Subcutaneous abdominal adipose tissue (tissue), 5 donors: ENCODE results near the gene CLDN24.

Experiments
- H3K27ac ChIP-seq: one replicate; pipeline ENCODE4 v1.7.0; 2013; ENCODE audit warnings: low read depth, mild to moderate bottlenecking, inconsistent platforms, low read length, moderate library complexity
- H3K27me3 ChIP-seq, 5 donors: one replicate each; pipeline ENCODE4 v1.7.0; 2013; ENCODE audit warnings: low read length in 5 of 5, inconsistent platforms in 1 of 5; ENCODE audit not compliant: control insufficient read depth in 5 of 5, insufficient read depth in 4 of 5
- H3K36me3 ChIP-seq, 5 donors: one replicate each; pipeline ENCODE4 v1.7.0; 2013; ENCODE audit warnings: low read length in 5 of 5; ENCODE audit not compliant: control insufficient read depth in 5 of 5, insufficient read depth in 5 of 5
- H3K4me1 ChIP-seq, 5 donors: one replicate each; pipeline ENCODE4 v1.7.0; 2013; ENCODE audit warnings: low read length in 5 of 5, mild to moderate bottlenecking in 3 of 5, moderate library complexity in 1 of 5; ENCODE audit not compliant: control insufficient read depth in 5 of 5, insufficient read depth in 5 of 5
- H3K4me3 ChIP-seq, 5 donors: one replicate each; pipeline ENCODE4 v1.7.0; 2013; ENCODE audit warnings: low read length in 5 of 5, low read depth in 1 of 5
- H3K9ac ChIP-seq, 5 donors: one replicate each; pipeline ENCODE4 v1.7.0; 2013; ENCODE audit warnings: low read length in 5 of 5, mild to moderate bottlenecking in 4 of 5, moderate library complexity in 3 of 5
- H3K9me3 ChIP-seq, 5 donors: one replicate each; pipeline ENCODE4 v1.7.0; 2013; ENCODE audit warnings: low read length in 5 of 5; ENCODE audit not compliant: control insufficient read depth in 5 of 5
- donor health status: healthy.
- donor health status: healthy.
- donor health status: healthy.
- donor health status: healthy.
- donor health status: healthy.

The CLDN24 gene

DNA sequence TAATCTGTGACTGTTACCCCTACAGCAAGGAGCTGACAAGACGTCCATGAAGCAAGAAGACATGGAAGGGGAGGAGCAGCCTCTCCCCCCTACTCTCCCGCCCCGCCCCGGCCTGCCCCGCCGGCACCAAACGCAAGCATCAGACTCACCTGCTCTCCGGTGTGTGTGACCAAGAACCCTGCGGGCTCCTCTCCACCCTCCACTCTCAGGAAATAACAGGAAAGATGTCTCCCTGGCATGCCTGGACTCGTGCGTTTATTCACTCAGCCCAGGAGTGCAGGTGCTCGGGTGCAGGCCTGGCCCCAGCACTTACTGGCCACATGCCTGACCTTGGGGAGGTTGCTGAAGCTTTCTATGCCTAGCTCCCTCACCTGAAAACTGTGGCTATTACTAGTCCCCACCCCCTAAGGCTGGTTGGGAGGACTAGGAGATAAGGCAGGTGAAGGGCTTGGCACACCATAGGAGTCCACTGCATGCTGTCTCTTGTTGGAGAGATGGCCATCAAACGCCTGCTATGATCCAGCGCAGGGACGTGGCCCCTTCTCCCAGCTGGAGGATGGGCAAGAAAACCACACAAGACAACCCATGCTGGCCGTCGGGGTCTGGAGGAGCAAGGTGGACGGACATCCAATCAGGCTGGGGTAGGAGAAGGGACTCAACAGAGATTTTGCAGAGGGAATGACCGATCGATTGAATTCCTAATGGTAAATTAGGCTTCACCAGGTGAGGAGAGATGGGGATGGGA lies 34.9 kb upstream of the CLDN24 start:
- H3K4me1 ChIP-seq = no peaks in the 10 kb centered on the region
- no peak overlapping the region for H3K4me3 ChIP-seq
- H3K9ac ChIP-seq = no peak overlapping the region
- H3K9me3 ChIP-seq = no peaks in the 10 kb centered on the region
- peaks cover 0 to 3% (median 0%) of the 10 kb centered on the region in 5 donors for H3K27me3 ChIP-seq
- H3K27ac ChIP-seq = no peak overlapping the region
- no peaks in the 10 kb centered on the region for H3K36me3 ChIP-seq

GRCh38 chr4:183356173-183356830 lies 34.1 kb upstream of the CLDN24 start:
- no peak overlapping the region for H3K27ac ChIP-seq
- H3K27me3 ChIP-seq = peaks cover 0 to 3% (median 0%) of the 10 kb centered on the region in 5 donors
- no peak overlapping the region for H3K9ac ChIP-seq
- no peaks in the 10 kb centered on the region for H3K36me3 ChIP-seq
- no peaks in the 10 kb centered on the region for H3K4me1 ChIP-seq
- no peak overlapping the region for H3K4me3 ChIP-seq
- H3K9me3 ChIP-seq = no peaks in the 10 kb centered on the region

- Histone ChIP-seq H3K4me3 (no peak overlapping the region), H3K36me3 (no peaks in the 10 kb centered on the region), H3K9me3 (no peaks in the 10 kb centered on the region), H3K27me3 (peaks cover 0 to 3% (median 0%) of the 10 kb centered on the region in 5 donors), H3K27ac (no peak overlapping the region), H3K9ac (no peak overlapping the region), H3K4me1 (peaks cover 0 to 6% (median 0%) of the 10 kb centered on the region in 5 donors)
Measured at GRCh38 chr4:183355405-183355804, 33.2 kb upstream of the CLDN24 start.

DNA sequence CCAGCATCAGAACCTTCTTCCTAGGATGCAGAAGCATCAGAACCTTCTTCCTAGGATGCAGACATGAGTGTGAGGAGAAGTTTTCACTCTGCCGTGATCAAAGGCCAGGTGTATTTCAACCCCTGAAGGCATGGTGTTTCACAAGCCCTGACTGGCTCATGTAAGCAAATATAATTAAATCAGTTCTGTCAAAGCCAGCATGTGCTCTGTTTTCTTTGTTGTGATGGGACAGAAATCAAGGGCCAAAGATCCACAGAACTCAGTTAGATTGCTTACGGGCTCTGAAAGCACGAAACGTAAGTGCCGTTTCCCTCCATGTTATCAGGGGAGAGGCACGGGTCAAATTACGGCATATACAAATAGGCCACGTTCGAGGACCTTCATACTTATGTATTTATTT lies 32.0 kb upstream of the CLDN24 start:
- H3K4me1 ChIP-seq = peaks cover 0 to 9% (median 0%) of the 10 kb centered on the region in 5 donors
- no peaks in the 10 kb centered on the region for H3K9me3 ChIP-seq
- no peak overlapping the region for H3K9ac ChIP-seq
- H3K4me3 ChIP-seq = no peak overlapping the region
- H3K27ac ChIP-seq = no peak overlapping the region
- peaks cover 0 to 3% (median 0%) of the 10 kb centered on the region in 5 donors for H3K27me3 ChIP-seq
- no peaks in the 10 kb centered on the region for H3K36me3 ChIP-seq

DNA sequence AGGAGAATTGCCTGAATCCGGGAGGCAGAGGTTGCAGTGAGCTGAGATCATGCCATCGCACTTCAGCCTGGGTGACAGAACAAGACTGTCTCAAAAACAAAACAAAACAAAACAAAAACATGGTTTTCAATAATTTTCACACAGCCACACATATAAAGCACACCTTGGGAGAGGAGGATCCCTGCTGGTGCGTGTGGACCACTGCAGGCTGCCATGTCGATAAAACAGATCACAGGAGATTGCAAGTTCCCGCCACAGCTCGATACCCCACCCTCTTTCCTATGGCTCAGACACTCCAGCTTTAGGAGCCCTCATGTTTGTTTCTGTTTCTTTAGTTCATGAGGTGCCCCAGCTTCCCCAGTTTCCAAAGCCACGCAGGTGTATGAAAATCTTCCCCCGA lies 31.3 kb upstream of the CLDN24 start:
- Histone ChIP-seq H3K27me3 (peaks cover 0 to 3% (median 0%) of the 10 kb centered on the region in 5 donors), H3K27ac (no peak overlapping the region), H3K9ac (no peak overlapping the region), H3K4me1 (peaks cover 0 to 13% (median 0%) of the 10 kb centered on the region in 5 donors), H3K9me3 (no peaks in the 10 kb centered on the region), H3K36me3 (no peaks in the 10 kb centered on the region), H3K4me3 (no peak overlapping the region)

DNA sequence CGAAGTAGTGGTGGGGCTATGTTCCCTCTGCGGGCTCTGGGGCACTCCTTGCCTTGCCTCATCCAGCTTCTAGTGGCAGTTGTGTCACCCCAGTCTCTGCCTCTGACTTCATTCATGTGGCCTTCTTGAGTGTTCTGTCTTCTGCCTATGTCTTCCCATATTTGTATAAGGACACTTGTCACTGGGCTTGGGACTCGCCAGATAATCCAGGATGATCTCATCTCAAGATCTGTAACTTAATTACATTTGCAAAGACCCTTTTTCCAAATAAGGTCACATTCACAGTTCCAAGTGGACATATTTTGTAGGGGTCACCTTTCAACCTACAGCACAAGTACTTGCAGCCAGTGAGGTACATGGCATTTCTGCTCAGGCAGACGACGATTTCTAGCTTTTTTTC lies 30.3 kb upstream of the CLDN24 start:
- peaks cover 0 to 23% (median 4%) of the 10 kb centered on the region in 5 donors for H3K4me1 ChIP-seq
- H3K9ac ChIP-seq = no peak overlapping the region
- no peak overlapping the region for H3K4me3 ChIP-seq
- no peaks in the 10 kb centered on the region for H3K9me3 ChIP-seq
- H3K27me3 ChIP-seq = peaks cover 0 to 3% (median 0%) of the 10 kb centered on the region in 5 donors
- no peak overlapping the region for H3K27ac ChIP-seq
- H3K36me3 ChIP-seq = no peaks in the 10 kb centered on the region

DNA sequence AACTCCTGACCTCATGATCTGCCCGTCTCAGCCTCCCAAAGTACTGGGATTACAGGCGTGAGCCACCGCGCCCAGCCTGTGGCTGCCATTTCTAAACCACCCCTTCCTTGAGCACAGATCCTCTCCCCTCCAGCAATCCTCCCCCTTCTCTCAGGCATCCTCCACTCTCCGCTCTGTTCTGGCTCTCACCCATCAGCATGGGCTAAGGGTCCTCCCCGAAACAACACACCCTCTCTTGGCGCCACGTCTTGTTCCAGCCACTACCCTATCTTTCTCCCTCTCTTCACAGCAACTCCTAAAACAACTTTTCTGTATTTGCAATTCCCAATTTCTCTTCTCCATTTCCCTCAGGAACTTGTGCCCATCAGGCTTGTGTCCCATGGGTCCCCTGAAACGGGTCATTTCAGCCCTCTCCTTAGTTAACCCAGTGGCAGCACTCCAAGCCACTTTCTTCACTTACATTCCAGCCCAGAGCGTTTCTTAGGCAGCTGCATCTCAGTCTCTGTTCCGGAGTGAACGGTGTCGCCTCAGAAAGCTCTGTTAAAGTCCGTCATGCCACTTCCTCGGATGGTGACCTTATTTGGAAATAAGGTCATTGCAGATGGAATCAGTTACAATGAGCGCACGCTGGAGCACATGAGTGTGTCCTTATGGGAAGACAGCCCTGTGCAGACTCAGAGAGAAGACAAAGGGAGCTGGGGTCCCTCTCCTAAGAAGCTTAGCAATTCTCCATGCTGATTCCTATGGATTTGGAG lies 28.3 kb upstream of the CLDN24 start:
- no peaks in the 10 kb centered on the region for H3K9me3 ChIP-seq
- H3K4me1 ChIP-seq = peaks cover 0 to 25% (median 5%) of the 10 kb centered on the region in 5 donors
- no peaks in the 10 kb centered on the region for H3K36me3 ChIP-seq
- H3K27ac ChIP-seq = no peak overlapping the region
- peak overlapping the region in 1 of 5 donors; percentile 12 for H3K4me3 ChIP-seq
- no peak overlapping the region for H3K9ac ChIP-seq
- peaks cover 0 to 3% (median 0%) of the 10 kb centered on the region in 5 donors for H3K27me3 ChIP-seq

- H3K4me3 ChIP-seq = no peak overlapping the region
- no peak overlapping the region for H3K9ac ChIP-seq
- H3K9me3 ChIP-seq = no peaks in the 10 kb centered on the region
- peaks cover 0 to 25% (median 5%) of the 10 kb centered on the region in 5 donors for H3K4me1 ChIP-seq
- H3K27ac ChIP-seq = no peak overlapping the region
- peaks cover 0 to 3% (median 0%) of the 10 kb centered on the region in 5 donors for H3K27me3 ChIP-seq
- H3K36me3 ChIP-seq = no peaks in the 10 kb centered on the region
Measured at GRCh38 chr4:183349673-183350072, 27.4 kb upstream of the CLDN24 start.

GRCh38 chr4:183348706-183349659 lies 26.8 kb upstream of the CLDN24 start:
- Histone ChIP-seq H3K36me3 (no peaks in the 10 kb centered on the region), H3K4me1 (peaks cover 0 to 25% (median 5%) of the 10 kb centered on the region in 5 donors), H3K9me3 (no peaks in the 10 kb centered on the region), H3K9ac (no peak overlapping the region), H3K27me3 (peaks cover 0 to 3% (median 0%) of the 10 kb centered on the region in 5 donors), H3K4me3 (no peak overlapping the region), H3K27ac (no peak overlapping the region)
